ENCODE data around the gene TASOR.

DNA sequence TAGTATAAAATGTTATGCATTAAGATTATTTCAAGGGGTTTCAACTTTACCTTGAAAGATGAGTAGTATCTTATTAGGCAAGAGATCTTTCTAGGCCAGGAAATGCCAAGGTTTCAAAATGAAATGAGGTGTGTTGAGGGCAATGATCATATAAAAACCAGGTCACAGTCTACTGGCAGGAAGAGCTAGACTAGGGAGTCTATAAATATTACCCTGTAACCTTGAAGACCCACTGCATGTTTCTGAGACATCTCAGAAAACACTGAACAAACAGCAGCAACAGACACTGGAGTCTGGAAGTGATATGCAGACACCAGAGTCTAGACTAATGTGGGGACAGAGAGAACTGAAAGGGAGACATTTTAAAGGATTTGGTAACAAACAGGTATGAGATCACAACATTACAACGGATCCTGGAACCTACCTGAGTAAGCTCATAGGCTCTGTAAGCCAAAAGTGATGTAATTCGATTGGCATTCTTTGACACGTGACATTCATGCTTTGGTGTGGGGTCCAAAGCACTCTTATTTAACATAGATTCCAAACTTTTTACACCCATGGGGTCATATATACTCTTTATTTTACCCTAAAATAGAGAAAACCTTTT is 15.0 kb downstream of the TASOR start:
- TF ChIP-seq, protein P1, sequence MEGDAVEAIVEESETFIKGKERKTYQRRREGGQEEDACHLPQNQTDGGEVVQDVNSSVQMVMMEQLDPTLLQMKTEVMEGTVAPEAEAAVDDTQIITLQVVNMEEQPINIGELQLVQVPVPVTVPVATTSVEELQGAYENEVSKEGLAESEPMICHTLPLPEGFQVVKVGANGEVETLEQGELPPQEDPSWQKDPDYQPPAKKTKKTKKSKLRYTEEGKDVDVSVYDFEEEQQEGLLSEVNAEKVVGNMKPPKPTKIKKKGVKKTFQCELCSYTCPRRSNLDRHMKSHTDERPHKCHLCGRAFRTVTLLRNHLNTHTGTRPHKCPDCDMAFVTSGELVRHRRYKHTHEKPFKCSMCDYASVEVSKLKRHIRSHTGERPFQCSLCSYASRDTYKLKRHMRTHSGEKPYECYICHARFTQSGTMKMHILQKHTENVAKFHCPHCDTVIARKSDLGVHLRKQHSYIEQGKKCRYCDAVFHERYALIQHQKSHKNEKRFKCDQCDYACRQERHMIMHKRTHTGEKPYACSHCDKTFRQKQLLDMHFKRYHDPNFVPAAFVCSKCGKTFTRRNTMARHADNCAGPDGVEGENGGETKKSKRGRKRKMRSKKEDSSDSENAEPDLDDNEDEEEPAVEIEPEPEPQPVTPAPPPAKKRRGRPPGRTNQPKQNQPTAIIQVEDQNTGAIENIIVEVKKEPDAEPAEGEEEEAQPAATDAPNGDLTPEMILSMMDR (IDR thresholded peaks at IDR 0.05) = no peak
- TF ChIP-seq POLR2A (IDR thresholded peaks at IDR 0.05) (no peak), EP300 (IDR thresholded peaks at IDR 0.05) (no peak)

All from tibial nerve (tissue), 4 donors.